K562 (cell line): ENCODE data around the gene CACNA2D3. TPM values are rescaled to one million over a fixed set of nuclear protein-coding genes. Genes with fewer than 3 reads are reported as not detected.

ENCODE experiments used
- ATAC-seq: fragments of 200-7000 bp; cut with Tn5 transposase; 3 replicates; pipeline ENCODE4 v1.9.1; 2020; ENCODE audit warnings: moderate library complexity
- BruUV-seq: library from RNA; stranded (reverse); fragments of 400-500 nt; replicated peaks from 2 replicates; lab custom pipeline; 2021; lab: Mats Ljungman, UMichigan
- CTCF ChIA-PET: fragments of 300-600 bp; formaldehyde crosslinking; extraction: SDS; loops from one replicate; lab custom pipeline; 2021; ENCODE audit warnings: low intra/inter-chr PET ratio; lab: Yijun Ruan, JAX
- POLR2A ChIA-PET: fragments of 300-600, 350-650 bp; sonication (Branson Sonifier 250); formaldehyde crosslinking; extraction: SDS; loops from one replicate; lab custom pipeline; 2021; ENCODE audit warnings: antibody characterized with exemption, inconsistent platforms; lab: Yijun Ruan, JAX
- DNase-seq, 4 experiments: peaks; one replicate each; pipeline versions ENCODE4 v3.0.0 to v3.0.0-alpha.2; 2011 to 2018; ENCODE audit warnings: low spot score in 3 of 4, mixed read lengths in 3 of 4; ENCODE audit errors: extremely low read depth in 1 of 4
- FAIRE-seq: peaks from 2 replicates; lab custom pipeline; 2011; peaks lifted over from hg19 to GRCh38; lab: Jason Lieb, UNC
- H2AFZ ChIP-seq: 2 replicates; pipeline ENCODE4 v1.6.0; 2011; ENCODE audit warnings: low read depth, low read length, control low read depth, inconsistent platforms
- H3K27ac ChIP-seq: fragments of 200-600 bp; 3 replicates; pipeline ENCODE4 v1.8.0; 2011; ENCODE audit warnings: low read depth, mild to moderate bottlenecking, control low read depth, inconsistent platforms, low read length, moderate library complexity, mixed read lengths; ENCODE audit errors: extremely low read depth
- H3K27me3 ChIP-seq, 2 experiments: fragments of 300-600 bp in 1 of 2; 2 replicates in 1 of 2; 3 replicates in 1 of 2; pipeline versions ENCODE4 v1.6.0 to v1.8.0; 2011; ENCODE audit warnings: inconsistent platforms in 2 of 2, low read length in 2 of 2, mild to moderate bottlenecking in 1 of 2, mixed read lengths in 1 of 2, moderate library complexity in 1 of 2; ENCODE audit not compliant: control insufficient read depth in 2 of 2, insufficient read depth in 2 of 2
- H3K36me3 ChIP-seq: fragments of 300-600 bp; 3 replicates; pipeline ENCODE4 v1.8.0; 2011; ENCODE audit warnings: mild to moderate bottlenecking, low read length, inconsistent platforms; ENCODE audit not compliant: control insufficient read depth, insufficient read depth
- H3K4me1 ChIP-seq, 2 experiments: fragments of 200-600 bp in 1 of 2; replicated peaks in 1 of 2; 2 replicates in 1 of 2; 3 replicates in 1 of 2; pipeline versions ENCODE4 v1.5.1 to v1.8.0; 2011; ENCODE audit warnings: inconsistent platforms in 2 of 2, low read length in 2 of 2, mild to moderate bottlenecking in 1 of 2, mixed read lengths in 1 of 2, moderate library complexity in 1 of 2; ENCODE audit not compliant: control insufficient read depth in 2 of 2, insufficient read depth in 2 of 2
- H3K4me2 ChIP-seq: 2 replicates; pipeline ENCODE4 v1.6.1; 2011; ENCODE audit warnings: low read length, control low read depth, inconsistent platforms, mixed read lengths; ENCODE audit not compliant: insufficient read depth
- H3K4me3 ChIP-seq: fragments of 200-600 bp; sonication (generic), shearing (Covaris generic); 2 replicates; pipeline ENCODE4 v1.5.1; 2016; ENCODE audit warnings: control low read depth, inconsistent platforms
- H3K79me2 ChIP-seq: fragments of 200-600 bp; 3 replicates; pipeline ENCODE4 v1.8.0; 2011; ENCODE audit warnings: low read length, inconsistent platforms; ENCODE audit not compliant: control insufficient read depth, insufficient read depth
- H3K9ac ChIP-seq, 2 experiments: 2 replicates each; pipeline versions ENCODE4 v1.6.0 to v1.6.1; 2011; ENCODE audit warnings: low read depth in 2 of 2, low read length in 2 of 2, control low read depth in 1 of 2, inconsistent platforms in 1 of 2, mild to moderate bottlenecking in 1 of 2, mixed read lengths in 1 of 2; ENCODE audit not compliant: insufficient read depth in 1 of 2
- H3K9me1 ChIP-seq: one replicate; pipeline ENCODE4 v1.6.0; 2011; ENCODE audit warnings: inconsistent platforms, mild to moderate bottlenecking, low read length, moderate library complexity; ENCODE audit not compliant: control insufficient read depth, insufficient read depth
- H3K9me3 ChIP-seq: replicated peaks from 2 replicates; pipeline ENCODE4 v1.5.1; 2011; ENCODE audit warnings: low read depth, low read length, inconsistent platforms; ENCODE audit not compliant: control insufficient read depth, insufficient read depth
- H4K20me1 ChIP-seq: replicated peaks from 2 replicates; pipeline ENCODE4 v1.6.1; 2011; ENCODE audit warnings: low read length, inconsistent platforms, mixed read lengths; ENCODE audit not compliant: control insufficient read depth, insufficient read depth
- GATAD2A ChIP-seq: fragments of 450-650 bp; IDR thresholded peaks from 2 replicates; pipeline ENCODE4 v1.6.1; 2017
- RBM14 ChIP-seq: fragments of 200-400 bp; formaldehyde crosslinking; IDR thresholded peaks from 2 replicates; pipeline ENCODE4 v1.6.1; 2018; ENCODE audit warnings: low read depth, mild to moderate bottlenecking, low read length, moderate library complexity, borderline replicate concordance; ENCODE audit not compliant: insufficient read depth
- ZFX ChIP-seq: sonication (generic); formaldehyde crosslinking; IDR thresholded peaks from 2 replicates; pipeline ENCODE4 v1.8.0; 2022; ENCODE audit warnings: mild to moderate bottlenecking, missing genetic modification reagents, moderate library complexity
- WGBS: fragments of 100-300 bp; shearing (Covaris generic); methylation state at CpG from one replicate; pipeline ENCODE4 v1.1.6; 2016; ENCODE audit warnings: low coverage, mixed read lengths; ENCODE audit not compliant: insufficient coverage; ENCODE audit errors: missing lambda C conversion rate; 5-methylcytosine and 5-hydroxymethylcytosine counted together
- in situ Hi-C: fragments of 300-500 bp; cut with MboI; formaldehyde crosslinking; loops from 4 replicates; pipeline ENCODE4 v1.15.0; 2018; ENCODE audit warnings: inconsistent platforms, mixed read lengths
- intact Hi-C: fragments of 100-400 bp; cut with micrococcal nuclease; formaldehyde crosslinking; loops from 2 replicates; pipeline ENCODE4 v1.14.2; 2022
- polyA plus RNA-seq, 8 experiments: library from polyadenylated mRNA; depleted of rRNA in 4 of 8; stranded (reverse) in 5 of 8; unstranded in 3 of 8; fragments of >200 nt; fragmentation: Nextera tagmentation in 2 of 8; fragmentation: Illumina TruSeq in 1 of 8; extraction: Ambion mirVana in 2 of 8; extraction: Trizol in 1 of 8; gene quantifications; 2 replicates each; pipeline versions ENCODE4 v1.2.1 to v1.2.3, GENCODE V29; 2011 to 2014; ENCODE audit warnings: inconsistent platforms in 1 of 8, missing spikeins in 1 of 8
- total RNA-seq, 7 experiments: library from RNA; depleted of rRNA in 6 of 7; stranded (reverse); fragments of >200 nt in 6 of 7; fragmentation: Illumina TruSeq in 2 of 7; extraction: Trizol in 2 of 7; gene quantifications; 2 replicates each; pipeline versions ENCODE4 v1.2.1 to v1.2.3, GENCODE V29; 2011 to 2021; ENCODE audit warnings: low replicate concordance in 1 of 7
- TF ChIP-seq, protein P1 (sequence below): sonication (generic); formaldehyde crosslinking; IDR thresholded peaks from 2 replicates; pipeline ENCODE4 v1.8.1; 2023; ENCODE audit warnings: mild to moderate bottlenecking, missing genetic modification reagents

The CACNA2D3 gene
- total and polyA plus RNA-seq, 9 of the 15 experiments (the other 6 are each of a cell fraction or from before 2014, with no cell fraction given), result 0.01 TPM; not detected in 8

DNA sequence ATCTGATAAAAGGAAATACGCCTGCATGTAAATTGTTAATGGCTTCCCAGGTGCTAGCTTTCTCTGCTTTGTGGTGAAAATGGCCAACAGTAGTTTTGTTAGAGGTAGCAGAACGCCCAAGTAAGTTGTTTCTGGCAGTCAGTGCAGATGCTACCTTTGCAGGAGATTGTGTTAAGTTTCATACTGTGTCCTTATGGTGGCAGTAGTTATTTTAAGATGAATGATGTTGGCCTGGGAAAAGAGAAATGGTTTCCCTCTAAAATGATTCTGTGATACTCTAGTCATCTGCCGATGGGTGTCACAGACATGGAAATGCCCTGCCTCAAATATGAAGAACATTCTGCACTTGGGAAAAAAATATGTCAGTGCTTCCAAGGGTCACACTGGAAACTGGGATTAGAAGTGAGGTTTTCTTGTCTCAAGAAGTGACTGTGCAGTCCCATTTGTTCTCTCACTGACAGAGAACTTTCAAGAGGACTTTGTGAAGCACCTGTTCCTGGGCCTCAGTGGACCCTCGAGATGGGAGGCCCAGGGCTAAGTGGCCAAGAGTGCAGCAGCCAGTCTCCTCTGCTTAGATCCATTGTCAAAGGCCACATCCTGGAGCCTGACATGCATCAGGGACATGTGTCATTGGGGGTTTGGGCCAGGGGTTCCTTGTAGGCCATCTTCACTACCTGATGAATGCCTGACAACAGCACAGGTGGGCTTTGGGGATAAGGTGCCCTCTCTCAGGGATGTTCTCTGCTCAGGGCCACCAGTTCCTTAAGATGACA, 393.3 kb downstream of the CACNA2D3 start:
- intact Hi-C loops, result no loop called here
- Histone ChIP-seq H3K9ac (no peak overlapping the region), H3K27ac (no peak overlapping the region), H3K27me3 (no peaks in the 10 kb centered on the region), H3K4me2 (no peak overlapping the region), H2AFZ (no peak overlapping the region), H3K4me1 (no peaks in the 10 kb centered on the region), H3K79me2 (no peaks in the 10 kb centered on the region), H3K9me3 (no peaks in the 10 kb centered on the region), H4K20me1 (no peaks in the 10 kb centered on the region), H3K36me3 (no peaks in the 10 kb centered on the region), H3K9me1 (no peaks in the 10 kb centered on the region), H3K4me3 (no peak overlapping the region)
- no peak for DNase-seq
- ChIA-PET CTCF (no interaction called here), POLR2A (no interaction called here)
- TF ChIP-seq GATAD2A (no peak), ZFX (CRISPR knock-in tag) (no peak), RBM14 (no peak)
- TF ChIP-seq, protein P1, sequence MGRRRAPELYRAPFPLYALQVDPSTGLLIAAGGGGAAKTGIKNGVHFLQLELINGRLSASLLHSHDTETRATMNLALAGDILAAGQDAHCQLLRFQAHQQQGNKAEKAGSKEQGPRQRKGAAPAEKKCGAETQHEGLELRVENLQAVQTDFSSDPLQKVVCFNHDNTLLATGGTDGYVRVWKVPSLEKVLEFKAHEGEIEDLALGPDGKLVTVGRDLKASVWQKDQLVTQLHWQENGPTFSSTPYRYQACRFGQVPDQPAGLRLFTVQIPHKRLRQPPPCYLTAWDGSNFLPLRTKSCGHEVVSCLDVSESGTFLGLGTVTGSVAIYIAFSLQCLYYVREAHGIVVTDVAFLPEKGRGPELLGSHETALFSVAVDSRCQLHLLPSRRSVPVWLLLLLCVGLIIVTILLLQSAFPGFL, result no peak
- no peak for ATAC-seq
- BruUV-seq, result no TSS peak
- no peak for FAIRE-seq
- in situ Hi-C loops, result no loop called here
- 0% methylated on average over 4 of the region's 4 CpGs for WGBS
